Gastrocnemius medialis (tissue), 4 donors: ENCODE data around the gene ADGRV1.

ENCODE experiments used
- POLR2A ChIP-seq, 2 donors: fragments of 450-650 bp; IDR thresholded peaks; one replicate each; pipeline ENCODE4 v1.6.1; 2017; ENCODE audit warnings: antibody characterized with exemption in 2 of 2, mild to moderate bottlenecking in 2 of 2, moderate library complexity in 2 of 2
- TF ChIP-seq, protein P1 (sequence below), 5 experiments: fragments of 450-650 bp in 3 of 5; fragments of 200-600 bp in 2 of 5; sonication (generic) in 2 of 5; IDR thresholded peaks in 4 of 5; conservative IDR thresholded peaks in 1 of 5; 1 replicate in 4 of 5; 2 replicates in 1 of 5; pipeline ENCODE4 v1.5.1; 2016 to 2019; ENCODE audit warnings: antibody characterized with exemption in 5 of 5, mild to moderate bottlenecking in 3 of 5, moderate library complexity in 3 of 5

DNA sequence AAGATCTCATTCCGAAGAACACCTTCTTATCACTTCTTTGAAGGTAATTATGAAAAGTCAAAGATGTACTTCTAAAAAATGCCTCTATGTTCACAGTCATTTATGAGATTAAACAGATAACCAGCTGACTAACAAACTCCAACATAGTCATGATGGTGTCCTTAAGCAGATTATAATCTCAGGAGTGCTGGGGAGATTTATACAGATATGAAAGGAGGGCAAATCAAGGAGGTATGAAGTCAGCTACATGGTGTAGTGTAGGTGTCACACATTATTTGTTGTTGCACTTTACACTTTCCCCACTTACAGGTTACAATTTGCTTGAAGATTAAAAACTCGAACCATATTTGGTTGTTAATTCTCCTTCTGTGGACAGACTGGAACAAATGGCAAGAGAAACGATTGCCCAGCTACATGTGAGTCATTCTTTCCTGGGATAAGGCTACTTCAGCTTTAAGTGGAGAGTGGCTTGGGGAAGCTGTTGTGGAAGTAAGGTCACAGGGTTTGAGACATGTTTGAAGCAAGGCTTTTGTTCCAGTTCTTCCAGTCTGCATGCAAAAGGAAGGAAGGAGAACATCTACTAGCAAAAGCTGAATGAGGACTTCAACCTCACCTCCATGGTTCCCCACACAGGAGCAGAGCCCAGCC lies 320.1 kb downstream of the ADGRV1 start:
- TF ChIP-seq, protein P1, sequence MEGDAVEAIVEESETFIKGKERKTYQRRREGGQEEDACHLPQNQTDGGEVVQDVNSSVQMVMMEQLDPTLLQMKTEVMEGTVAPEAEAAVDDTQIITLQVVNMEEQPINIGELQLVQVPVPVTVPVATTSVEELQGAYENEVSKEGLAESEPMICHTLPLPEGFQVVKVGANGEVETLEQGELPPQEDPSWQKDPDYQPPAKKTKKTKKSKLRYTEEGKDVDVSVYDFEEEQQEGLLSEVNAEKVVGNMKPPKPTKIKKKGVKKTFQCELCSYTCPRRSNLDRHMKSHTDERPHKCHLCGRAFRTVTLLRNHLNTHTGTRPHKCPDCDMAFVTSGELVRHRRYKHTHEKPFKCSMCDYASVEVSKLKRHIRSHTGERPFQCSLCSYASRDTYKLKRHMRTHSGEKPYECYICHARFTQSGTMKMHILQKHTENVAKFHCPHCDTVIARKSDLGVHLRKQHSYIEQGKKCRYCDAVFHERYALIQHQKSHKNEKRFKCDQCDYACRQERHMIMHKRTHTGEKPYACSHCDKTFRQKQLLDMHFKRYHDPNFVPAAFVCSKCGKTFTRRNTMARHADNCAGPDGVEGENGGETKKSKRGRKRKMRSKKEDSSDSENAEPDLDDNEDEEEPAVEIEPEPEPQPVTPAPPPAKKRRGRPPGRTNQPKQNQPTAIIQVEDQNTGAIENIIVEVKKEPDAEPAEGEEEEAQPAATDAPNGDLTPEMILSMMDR (IDR thresholded peaks at IDR 0.05 in 4 of 5, conservative IDR thresholded peaks at IDR 0.05 in 1 of 5) = no peak
- no peak for TF ChIP-seq POLR2A (IDR thresholded peaks at IDR 0.05)
